HCT116 (cell line): ENCODE results near the gene KDSR. TPM values are rescaled to one million over a fixed set of nuclear protein-coding genes. Genes with fewer than 3 reads are reported as not detected.

ENCODE experiments used
- ATAC-seq: fragments of 200-7000 bp; cut with Tn5 transposase; 2 replicates; pipeline ENCODE4 v1.9.1; 2020; ENCODE audit warnings: mild to moderate bottlenecking, moderate library complexity
- BruUV-seq: library from RNA; stranded (reverse); fragments of 400-500 nt; replicated peaks from 2 replicates; lab custom pipeline; 2021; lab: Mats Ljungman, UMichigan
- CTCF ChIA-PET: fragments of 300-600 bp; sonication (Branson Sonifier 250); formaldehyde crosslinking; loops from one replicate; lab custom pipeline; 2021; ENCODE audit warnings: antibody characterized with exemption; lab: Charles Lee
- POLR2A ChIA-PET: fragments of 300-600, 350-600 bp; sonication (Branson Sonifier 250); formaldehyde crosslinking; loops from one replicate; lab custom pipeline; 2021; ENCODE audit warnings: antibody characterized with exemption; lab: Charles Lee
- RAD21 ChIA-PET, 2 experiments: fragments of 300-600 bp; sonication (Branson Sonifier 250); formaldehyde crosslinking; loops; one replicate each; lab custom pipeline; 2023; ENCODE audit warnings: low total read pairs in 2 of 2; ENCODE audit not compliant: uncharacterized antibody in 2 of 2, unreplicated experiment in 2 of 2, low non-redundant PET in 1 of 2; lab: Charles Lee
- DNase-seq: peaks from one replicate; pipeline ENCODE4 v3.0.0-alpha.2; 2010; ENCODE audit warnings: low read depth, low spot score
- H2AFZ ChIP-seq: fragments of 200-600 bp; shearing (Covaris generic), sonication (generic); 2 replicates; pipeline ENCODE4 v1.6.1; 2017; ENCODE audit warnings: low read depth, mixed run types, mixed read lengths, antibody characterized with exemption, low read length; ENCODE audit not compliant: poor library complexity, severe bottlenecking
- H3K27ac ChIP-seq: 2 replicates; pipeline ENCODE4 v1.5.1; 2012; ENCODE audit warnings: low read depth, low read length
- H3K27me3 ChIP-seq: fragments of 200-600 bp; sonication (generic); 2 replicates; pipeline ENCODE4 v1.6.1; 2016; ENCODE audit warnings: mixed run types, low read length, mixed read lengths; ENCODE audit not compliant: insufficient read depth
- H3K36me3 ChIP-seq, 2 experiments: fragments of 200-500 bp in 1 of 2; fragments of 200-600 bp in 1 of 2; sonication (Bioruptor generic) in 1 of 2; sonication (generic) in 1 of 2; 2 replicates each; pipeline versions ENCODE4 v1.5.1 to v1.6.1; 2014 to 2016; ENCODE audit warnings: low read length in 2 of 2, inconsistent platforms in 1 of 2, mixed read lengths in 1 of 2, mixed run types in 1 of 2; ENCODE audit not compliant: insufficient read depth in 2 of 2, control insufficient read depth in 1 of 2
- H3K4me1 ChIP-seq, 2 experiments: fragments of 200-600 bp in 1 of 2; sonication (generic) in 1 of 2; 2 replicates each; pipeline versions ENCODE4 v1.5.1 to v1.6.1; 2012 to 2017; ENCODE audit warnings: low read length in 2 of 2, inconsistent platforms in 1 of 2, mild to moderate bottlenecking in 1 of 2, mixed read lengths in 1 of 2, mixed run types in 1 of 2, moderate library complexity in 1 of 2; ENCODE audit not compliant: insufficient read depth in 2 of 2, control insufficient read depth in 1 of 2
- H3K4me2 ChIP-seq: fragments of 200-600 bp; sonication (generic); 2 replicates; pipeline ENCODE4 v1.6.1; 2017; ENCODE audit warnings: mixed run types, low read length, mixed read lengths
- H3K4me3 ChIP-seq, 2 experiments: fragments of 200-600 bp in 1 of 2; sonication (generic) in 1 of 2; replicated peaks in 1 of 2; 2 replicates each; pipeline ENCODE4 v1.5.1; 2011 to 2016; ENCODE audit warnings: low read length in 2 of 2, control low read depth in 1 of 2, low read depth in 1 of 2, mild to moderate bottlenecking in 1 of 2, mixed read lengths in 1 of 2, mixed run types in 1 of 2
- H3K79me2 ChIP-seq: fragments of 200-600 bp; sonication (generic); 2 replicates; pipeline ENCODE4 v1.6.1; 2017; ENCODE audit warnings: mild to moderate bottlenecking, mixed run types, low read length, moderate library complexity, mixed read lengths; ENCODE audit not compliant: insufficient read depth
- H3K9ac ChIP-seq: fragments of 200-600 bp; sonication (generic); 2 replicates; pipeline ENCODE4 v1.6.1; 2016; ENCODE audit warnings: low read length, mixed read lengths
- H3K9me2 ChIP-seq: fragments of 200-600 bp; sonication (generic), shearing (Covaris generic); 2 replicates; pipeline ENCODE4 v1.6.1; 2017; ENCODE audit warnings: mixed run types, mild to moderate bottlenecking, moderate library complexity; ENCODE audit not compliant: insufficient read depth
- H3K9me3 ChIP-seq, 2 experiments: fragments of 200-500 bp in 1 of 2; fragments of 200-600 bp in 1 of 2; sonication (Bioruptor generic) in 1 of 2; sonication (generic) in 1 of 2; 2 replicates each; pipeline ENCODE4 v1.6.1; 2014 to 2017; ENCODE audit warnings: low read length in 2 of 2, mixed read lengths in 2 of 2, inconsistent platforms in 1 of 2, low read depth in 1 of 2, mild to moderate bottlenecking in 1 of 2, mixed run types in 1 of 2, moderate library complexity in 1 of 2; ENCODE audit not compliant: control insufficient read depth in 1 of 2, insufficient read depth in 1 of 2
- H4K20me1 ChIP-seq: fragments of 200-600 bp; sonication (generic), shearing (Covaris generic); 2 replicates; pipeline ENCODE4 v1.6.1; 2017; ENCODE audit warnings: mixed run types, mild to moderate bottlenecking, moderate library complexity; ENCODE audit not compliant: insufficient read depth
- ATF3 ChIP-seq: IDR thresholded peaks from 2 replicates; pipeline ENCODE4 v1.6.1; 2012
- CEBPB ChIP-seq: IDR thresholded peaks from 2 replicates; pipeline ENCODE4 v1.6.1; 2012; ENCODE audit warnings: low read depth
- EGR1 ChIP-seq: IDR thresholded peaks from 2 replicates; pipeline ENCODE4 v1.6.1; 2012; ENCODE audit warnings: low read depth
- ELF1 ChIP-seq: IDR thresholded peaks from 2 replicates; pipeline ENCODE4 v1.6.1; 2012; ENCODE audit warnings: low read depth, borderline replicate concordance
- EZH2 ChIP-seq: fragments of 200-600 bp; sonication (generic); IDR thresholded peaks from 2 replicates; pipeline ENCODE4 v1.6.1; 2017; ENCODE audit warnings: antibody characterized with exemption, mixed run types
- FOSL1 ChIP-seq: IDR thresholded peaks from 2 replicates; pipeline ENCODE4 v1.6.1; 2012; ENCODE audit warnings: low read depth
- JUND ChIP-seq: IDR thresholded peaks from 2 replicates; pipeline ENCODE4 v1.6.1; 2012
- RAD21 ChIP-seq: IDR thresholded peaks from 2 replicates; pipeline ENCODE4 v1.6.1; 2012; ENCODE audit warnings: low read depth, mild to moderate bottlenecking
- TCF7L2 ChIP-seq: IDR thresholded peaks from 2 replicates; pipeline ENCODE4 v1.7.0; 2011; ENCODE audit warnings: borderline replicate concordance, inconsistent platforms; ENCODE audit not compliant: insufficient read depth, insufficient read length; ENCODE audit errors: extremely low read depth
- ZFX ChIP-seq: fragments of 450-650 bp; IDR thresholded peaks from 2 replicates; pipeline ENCODE4 v1.6.1; 2017
- intact Hi-C: fragments of 100-400 bp; cut with micrococcal nuclease; formaldehyde crosslinking; loops from 2 replicates; pipeline ENCODE4 v1.10.0; 2022
- total RNA-seq: library from RNA; stranded (reverse); gene quantifications from one replicate; pipeline ENCODE4 v1.2.1, GENCODE V29; 2021; ENCODE audit not compliant: unreplicated experiment
- TF ChIP-seq, protein P1 (sequence below), 3 experiments: fragments of 200-600 bp in 1 of 3; sonication (generic) in 1 of 3; IDR thresholded peaks in 2 of 3; conservative IDR thresholded peaks in 1 of 3; 2 replicates each; pipeline ENCODE4 v1.5.1; 2012 to 2017; ENCODE audit warnings: low read depth in 2 of 3, low read length in 2 of 3, antibody characterized with exemption in 1 of 3, borderline replicate concordance in 1 of 3, control low read depth in 1 of 3, mild to moderate bottlenecking in 1 of 3, mixed read lengths in 1 of 3, mixed run types in 1 of 3, moderate library complexity in 1 of 3; ENCODE audit not compliant: insufficient read depth in 1 of 3

Gene KDSR
- total RNA-seq, 1 experiment from 2014 or later: 68.6 TPM

GRCh38 chr18:63325086-63325686, 41.8 kb downstream of the KDSR start:
- Histone ChIP-seq H3K9me2 (no peaks in the 10 kb centered on the region), H3K36me3 (no peaks in the 10 kb centered on the region), H3K79me2 (no peaks in the 10 kb centered on the region), H3K4me1 (peaks cover 5 to 15% of the 10 kb centered on the region in 2 experiments; a peak in 2 of 4 replicates), H3K27me3 (no peaks in the 10 kb centered on the region), H3K9me3 (no peaks in the 10 kb centered on the region), H3K9ac (no peak overlapping the region), H4K20me1 (no peaks in the 10 kb centered on the region), H3K4me2 (no peak overlapping the region), H3K27ac (no peak overlapping the region), H3K4me3 (no peak overlapping the region), H2AFZ (no peak overlapping the region)
- RAD21 ChIA-PET: no interaction called here
- TF ChIP-seq ZFX (no peak), EGR1 (no peak), TCF7L2 (no peak), ATF3 (no peak), CEBPB (no peak), EZH2 (no peak), ELF1 (no peak), FOSL1 (no peak)
- POLR2A ChIA-PET: no interaction called here
- intact Hi-C loops: loop anchor here (10.0 kb wide), 1 partner anchor 840 kb away; no protein-coding TSS in a partner anchor
- CTCF ChIA-PET: interaction anchor here (0.9 to 4.2 kb wide), 5 partner anchors 114 to 309 kb away, joined by 3 to 18 read pairs (median 4); no protein-coding TSS in a partner anchor
- BruUV-seq: no TSS peak
- DNase-seq (no peak), ATAC-seq (no peak)

GRCh38 chr18:63322908-63323634, 43.9 kb downstream of the KDSR start:
- no peaks in the 10 kb centered on the region for H3K36me3 ChIP-seq
- 0 out of 2 replicates have a peak, but pooled peaks cover 4% of the 10 kb centered on the region for H3K27me3 ChIP-seq
- no peak overlapping the region for H3K9ac ChIP-seq
- H3K4me1 ChIP-seq: peaks cover 5 to 24% of the 10 kb centered on the region in 2 experiments; a peak in 2 of 4 replicates
- TF ChIP-seq RAD21 (peak; percentile 79), JUND (no peak)
- TF ChIP-seq, protein P1, sequence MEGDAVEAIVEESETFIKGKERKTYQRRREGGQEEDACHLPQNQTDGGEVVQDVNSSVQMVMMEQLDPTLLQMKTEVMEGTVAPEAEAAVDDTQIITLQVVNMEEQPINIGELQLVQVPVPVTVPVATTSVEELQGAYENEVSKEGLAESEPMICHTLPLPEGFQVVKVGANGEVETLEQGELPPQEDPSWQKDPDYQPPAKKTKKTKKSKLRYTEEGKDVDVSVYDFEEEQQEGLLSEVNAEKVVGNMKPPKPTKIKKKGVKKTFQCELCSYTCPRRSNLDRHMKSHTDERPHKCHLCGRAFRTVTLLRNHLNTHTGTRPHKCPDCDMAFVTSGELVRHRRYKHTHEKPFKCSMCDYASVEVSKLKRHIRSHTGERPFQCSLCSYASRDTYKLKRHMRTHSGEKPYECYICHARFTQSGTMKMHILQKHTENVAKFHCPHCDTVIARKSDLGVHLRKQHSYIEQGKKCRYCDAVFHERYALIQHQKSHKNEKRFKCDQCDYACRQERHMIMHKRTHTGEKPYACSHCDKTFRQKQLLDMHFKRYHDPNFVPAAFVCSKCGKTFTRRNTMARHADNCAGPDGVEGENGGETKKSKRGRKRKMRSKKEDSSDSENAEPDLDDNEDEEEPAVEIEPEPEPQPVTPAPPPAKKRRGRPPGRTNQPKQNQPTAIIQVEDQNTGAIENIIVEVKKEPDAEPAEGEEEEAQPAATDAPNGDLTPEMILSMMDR (IDR thresholded peaks at IDR 0.05 in 2 of 3, conservative IDR thresholded peaks at IDR 0.05 in 1 of 3; ENCODE audit: borderline replicate concordance in 1 of 3, insufficient read depth in 1 of 3, low read depth in 2 of 3, low read length in 2 of 3): peak; percentile 73 to 78 (median 77)
- no peaks in the 10 kb centered on the region for H3K79me2 ChIP-seq
- H3K4me3 ChIP-seq: no peak overlapping the region
- no peak overlapping the region for H3K27ac ChIP-seq
- no peaks in the 10 kb centered on the region for H3K9me3 ChIP-seq
- RAD21 ChIA-PET: no interaction called here
- peak; percentile 61 for DNase-seq
- peak; percentile 35; the same call in 1 of the 2 replicates for ATAC-seq
- H2AFZ ChIP-seq: peak overlapping the region; percentile 89
- CTCF ChIA-PET: interaction anchor here (0.7 to 4.2 kb wide), 11 partner anchors 8 to 307 kb away, joined by 3 to 18 read pairs (median 4); no protein-coding TSS in a partner anchor
- POLR2A ChIA-PET: no interaction called here
- H4K20me1 ChIP-seq: no peaks in the 10 kb centered on the region
- intact Hi-C loops: loop anchor here (1.0 to 10.0 kb wide), 6 partner anchors 114 to 838 kb away; no protein-coding TSS in a partner anchor
- H3K9me2 ChIP-seq: no peaks in the 10 kb centered on the region
- H3K4me2 ChIP-seq: peak overlapping the region; percentile 38
- BruUV-seq: no TSS peak
